ENCODE measurements around the gene PDE7B. TPM values are rescaled to one million over a fixed set of nuclear protein-coding genes. Genes with fewer than 3 reads are reported as not detected.

The PDE7B gene
- polyA plus RNA-seq, 4 donors, result 8.1 to 9.5 (median 8.9) TPM

- no peak for DNase-seq (ENCODE audit: low read depth in 4 of 4, low spot score in 3 of 4)
Measured at GRCh38 chr6:135884136-135884535, 32.6 kb downstream of the PDE7B start.

- no peak for DNase-seq (ENCODE audit: low read depth in 4 of 4, low spot score in 3 of 4)
Measured at GRCh38 chr6:135887069-135887468, 35.6 kb downstream of the PDE7B start.

GRCh38 chr6:135888818-135889217, 37.3 kb downstream of the PDE7B start:
- DNase-seq (ENCODE audit: low read depth in 4 of 4, low spot score in 3 of 4), result no peak

- DNase-seq (ENCODE audit: low read depth in 4 of 4, low spot score in 3 of 4), result no peak
Measured at GRCh38 chr6:135890876-135891275, 39.4 kb downstream of the PDE7B start.

GRCh38 chr6:135891710-135892109, 40.2 kb downstream of the PDE7B start:
- DNase-seq (ENCODE audit: low read depth in 4 of 4, low spot score in 3 of 4), result no peak

- DNase-seq (ENCODE audit: low read depth in 4 of 4, low spot score in 3 of 4), result no peak
Measured at GRCh38 chr6:135895231-135895911, 43.9 kb downstream of the PDE7B start.

GRCh38 chr6:135897087-135897486, 45.6 kb downstream of the PDE7B start:
- no peak for DNase-seq (ENCODE audit: low read depth in 4 of 4, low spot score in 3 of 4)

- DNase-seq (ENCODE audit: low read depth in 4 of 4, low spot score in 3 of 4), result no peak
Measured at GRCh38 chr6:135901774-135902524, 50.4 kb downstream of the PDE7B start.

GRCh38 chr6:135902756-135903331, 51.3 kb downstream of the PDE7B start:
- DNase-seq (ENCODE audit: low read depth in 4 of 4, low spot score in 3 of 4), result no peak

GRCh38 chr6:135904666-135905065, 53.2 kb downstream of the PDE7B start:
- DNase-seq (ENCODE audit: low read depth in 4 of 4, low spot score in 3 of 4), result no peak

GRCh38 chr6:135905604-135906300, 54.3 kb downstream of the PDE7B start:
- no peak for DNase-seq (ENCODE audit: low read depth in 4 of 4, low spot score in 3 of 4)

- no peak for DNase-seq (ENCODE audit: low read depth in 4 of 4, low spot score in 3 of 4)
Measured at GRCh38 chr6:135906542-135906941, 55.0 kb downstream of the PDE7B start.

GRCh38 chr6:135906972-135907465, 55.5 kb downstream of the PDE7B start:
- DNase-seq (ENCODE audit: low read depth in 4 of 4, low spot score in 3 of 4), result no peak

- peak in 1 of 4 donors; percentile 5 for DNase-seq (ENCODE audit: low read depth in 4 of 4, low spot score in 3 of 4)
Measured at GRCh38 chr6:135909737-135910387, 58.4 kb downstream of the PDE7B start.

- DNase-seq (ENCODE audit: low read depth in 4 of 4, low spot score in 3 of 4), result no peak
Measured at GRCh38 chr6:135910790-135911618, 59.5 kb downstream of the PDE7B start.

GRCh38 chr6:135913785-135914184, 62.3 kb downstream of the PDE7B start:
- no peak for DNase-seq (ENCODE audit: low read depth in 4 of 4, low spot score in 3 of 4)

- DNase-seq (ENCODE audit: low read depth in 4 of 4, low spot score in 3 of 4), result no peak
Measured at GRCh38 chr6:135919026-135919425, 67.5 kb downstream of the PDE7B start.

GRCh38 chr6:135920689-135921088, 69.2 kb downstream of the PDE7B start:
- DNase-seq (ENCODE audit: low read depth in 4 of 4, low spot score in 3 of 4), result no peak

GRCh38 chr6:135921188-135921587, 69.7 kb downstream of the PDE7B start:
- no peak for DNase-seq (ENCODE audit: low read depth in 4 of 4, low spot score in 3 of 4)

GRCh38 chr6:135922174-135922573, 70.7 kb downstream of the PDE7B start:
- no peak for DNase-seq (ENCODE audit: low read depth in 4 of 4, low spot score in 3 of 4)

Measured in right renal pelvis (tissue), 4 donors.